ENCODE measurements around the gene FGF12. TPM values are rescaled to one million over a fixed set of nuclear protein-coding genes. Genes with fewer than 3 reads are reported as not detected.
"Not testable (repeated sequence)": the region's sequence is repeated elsewhere in the genome, so short reads cannot be mapped to it uniquely, and the experiment has no call there.

FGF12 gene
- polyA plus RNA-seq, 1 of the 3 experiments (the other 2 are of a cell fraction) = 0.30 TPM

GRCh38 chr3:192576704-192577103 lies 150.6 kb downstream of the FGF12 start:
- DNase-seq; POLR2A ChIA-PET; H3K4me3 ChIP-seq (ENCODE audit: low read depth in 2 of 2, low read length in 1 of 2); H3K4me1 ChIP-seq (ENCODE audit: control insufficient read depth in 1 of 2, insufficient read depth in 2 of 2, low read depth in 1 of 2, low read length in 1 of 2); H3K36me3 ChIP-seq (replicated peaks in 1 of 2; ENCODE audit: control insufficient read depth in 1 of 2, insufficient read depth in 2 of 2, low read length in 1 of 2); H3F3A ChIP-seq (replicated peaks; ENCODE audit: insufficient read depth); H2AFZ ChIP-seq (ENCODE audit: low read depth); H3K9me3 ChIP-seq; H3K27ac ChIP-seq (ENCODE audit: low read depth in 2 of 2, low read length in 1 of 2); H4K20me1 ChIP-seq (ENCODE audit: insufficient read depth); CTCF ChIA-PET; H3K9ac ChIP-seq; H3K79me2 ChIP-seq (ENCODE audit: insufficient read depth); H3K9me2 ChIP-seq; H3K27me3 ChIP-seq (ENCODE audit: insufficient read depth); H3K4me2 ChIP-seq: not testable (repeated sequence)
- 30% methylated on average over 5 of the region's 5 CpGs for WGBS (ENCODE audit: low lambda C conversion rate)

- Histone ChIP-seq H3F3A (replicated peaks; ENCODE audit: insufficient read depth) (no peaks in the 10 kb centered on the region), H2AFZ (ENCODE audit: low read depth) (no peak overlapping the region), H3K27me3 (ENCODE audit: insufficient read depth) (no peaks in the 10 kb centered on the region), H3K79me2 (ENCODE audit: insufficient read depth) (no peaks in the 10 kb centered on the region), H3K9me2 (no peaks in the 10 kb centered on the region), H3K9me3 (no peaks in the 10 kb centered on the region), H4K20me1 (ENCODE audit: insufficient read depth) (no peaks in the 10 kb centered on the region), H3K4me1 (ENCODE audit: control insufficient read depth in 1 of 2, insufficient read depth in 2 of 2, low read depth in 1 of 2, low read length in 1 of 2) (peaks cover 0 to 3% of the 10 kb centered on the region in 2 experiments; a peak in 1 of 4 replicates), H3K27ac (ENCODE audit: low read depth in 2 of 2, low read length in 1 of 2) (no peak overlapping the region), H3K9ac (no peak overlapping the region), H3K4me3 (ENCODE audit: low read depth in 2 of 2, low read length in 1 of 2) (no peak overlapping the region), H3K4me2 (no peak overlapping the region), H3K36me3 (replicated peaks in 1 of 2; ENCODE audit: control insufficient read depth in 1 of 2, insufficient read depth in 2 of 2, low read length in 1 of 2) (no peaks in the 10 kb centered on the region)
- WGBS (ENCODE audit: low lambda C conversion rate) = 23% methylated on average over 3 of the region's 3 CpGs
- CTCF ChIA-PET = interaction anchor here (0.5 kb wide), 1 partner anchor 481 kb away, joined by 4 read pairs; no protein-coding TSS in a partner anchor
- no peak for DNase-seq
- POLR2A ChIA-PET = no interaction called here
- TF ChIP-seq RFX5 (IDR thresholded peaks at IDR 0.05; ENCODE audit: low read length) (no peak), PBX3 (IDR thresholded peaks at IDR 0.05) (no peak), RXRA (IDR thresholded peaks at IDR 0.05; ENCODE audit: borderline replicate concordance, low read depth) (no peak), TCF12 (IDR thresholded peaks at IDR 0.05) (no peak), IRF3 (IDR thresholded peaks at IDR 0.05; ENCODE audit: low read depth, low read length) (no peak), FOXM1 (IDR thresholded peaks at IDR 0.05; ENCODE audit: low read depth) (no peak), MXI1 (IDR thresholded peaks at IDR 0.05; ENCODE audit: low read depth, low read length) (no peak), REST (IDR thresholded peaks at IDR 0.05; ENCODE audit: low read depth, low read length) (no peak), RCOR1 (IDR thresholded peaks at IDR 0.05; ENCODE audit: low read length) (no peak), FOSL2 (IDR thresholded peaks at IDR 0.05; ENCODE audit: borderline replicate concordance, low read depth) (no peak), GABPA (IDR thresholded peaks at IDR 0.05; ENCODE audit: low read depth) (no peak), MEF2A (IDR thresholded peaks at IDR 0.05; ENCODE audit: borderline replicate concordance, low read depth) (no peak), YY1 (IDR thresholded peaks at IDR 0.05; ENCODE audit: low read depth) (no peak), JUND (IDR thresholded peaks at IDR 0.05) (no peak), POLR2AphosphoS5 (IDR thresholded peaks at IDR 0.05; ENCODE audit: low read depth, low read length) (no peak), EP300 (IDR thresholded peaks at IDR 0.05; ENCODE audit: borderline replicate concordance in 1 of 2, low read depth in 1 of 2, low read length in 1 of 2) (no peak)
These were observed 151.3 kb downstream of the FGF12 start for GRCh38 chr3:192575879-192576506.
